HCT116 (cell line): ENCODE measurements around the gene ZFHX2. TPM values are rescaled to one million over a fixed set of nuclear protein-coding genes. Genes with fewer than 3 reads are reported as not detected.

Experiments
- ATAC-seq: fragments of 200-7000 bp; cut with Tn5 transposase; 2 replicates; pipeline ENCODE4 v1.9.1; 2020; ENCODE audit warnings: mild to moderate bottlenecking, moderate library complexity
- BruUV-seq: library from RNA; stranded (reverse); fragments of 400-500 nt; replicated peaks from 2 replicates; lab custom pipeline; 2021; lab: Mats Ljungman, UMichigan
- CTCF ChIA-PET: fragments of 300-600 bp; sonication (Branson Sonifier 250); formaldehyde crosslinking; loops from one replicate; lab custom pipeline; 2021; ENCODE audit warnings: antibody characterized with exemption; lab: Charles Lee
- POLR2A ChIA-PET: fragments of 300-600, 350-600 bp; sonication (Branson Sonifier 250); formaldehyde crosslinking; loops from one replicate; lab custom pipeline; 2021; ENCODE audit warnings: antibody characterized with exemption; lab: Charles Lee
- RAD21 ChIA-PET, 2 experiments: fragments of 300-600 bp; sonication (Branson Sonifier 250); formaldehyde crosslinking; loops; one replicate each; lab custom pipeline; 2023; ENCODE audit warnings: low total read pairs in 2 of 2; ENCODE audit not compliant: uncharacterized antibody in 2 of 2, unreplicated experiment in 2 of 2, low non-redundant PET in 1 of 2; lab: Charles Lee
- DNase-seq: peaks from one replicate; pipeline ENCODE4 v3.0.0-alpha.2; 2010; ENCODE audit warnings: low read depth, low spot score
- H2AFZ ChIP-seq: fragments of 200-600 bp; shearing (Covaris generic), sonication (generic); 2 replicates; pipeline ENCODE4 v1.6.1; 2017; ENCODE audit warnings: low read depth, mixed run types, mixed read lengths, antibody characterized with exemption, low read length; ENCODE audit not compliant: poor library complexity, severe bottlenecking
- H3K27ac ChIP-seq: 2 replicates; pipeline ENCODE4 v1.5.1; 2012; ENCODE audit warnings: low read depth, low read length
- H3K27me3 ChIP-seq: fragments of 200-600 bp; sonication (generic); 2 replicates; pipeline ENCODE4 v1.6.1; 2016; ENCODE audit warnings: mixed run types, low read length, mixed read lengths; ENCODE audit not compliant: insufficient read depth
- H3K36me3 ChIP-seq, 2 experiments: fragments of 200-500 bp in 1 of 2; fragments of 200-600 bp in 1 of 2; sonication (Bioruptor generic) in 1 of 2; sonication (generic) in 1 of 2; 2 replicates each; pipeline versions ENCODE4 v1.5.1 to v1.6.1; 2014 to 2016; ENCODE audit warnings: low read length in 2 of 2, inconsistent platforms in 1 of 2, mixed read lengths in 1 of 2, mixed run types in 1 of 2; ENCODE audit not compliant: insufficient read depth in 2 of 2, control insufficient read depth in 1 of 2
- H3K4me1 ChIP-seq, 2 experiments: fragments of 200-600 bp in 1 of 2; sonication (generic) in 1 of 2; 2 replicates each; pipeline versions ENCODE4 v1.5.1 to v1.6.1; 2012 to 2017; ENCODE audit warnings: low read length in 2 of 2, inconsistent platforms in 1 of 2, mild to moderate bottlenecking in 1 of 2, mixed read lengths in 1 of 2, mixed run types in 1 of 2, moderate library complexity in 1 of 2; ENCODE audit not compliant: insufficient read depth in 2 of 2, control insufficient read depth in 1 of 2
- H3K4me2 ChIP-seq: fragments of 200-600 bp; sonication (generic); 2 replicates; pipeline ENCODE4 v1.6.1; 2017; ENCODE audit warnings: mixed run types, low read length, mixed read lengths
- H3K4me3 ChIP-seq, 2 experiments: fragments of 200-600 bp in 1 of 2; sonication (generic) in 1 of 2; replicated peaks in 1 of 2; 2 replicates each; pipeline ENCODE4 v1.5.1; 2011 to 2016; ENCODE audit warnings: low read length in 2 of 2, control low read depth in 1 of 2, low read depth in 1 of 2, mild to moderate bottlenecking in 1 of 2, mixed read lengths in 1 of 2, mixed run types in 1 of 2
- H3K79me2 ChIP-seq: fragments of 200-600 bp; sonication (generic); 2 replicates; pipeline ENCODE4 v1.6.1; 2017; ENCODE audit warnings: mild to moderate bottlenecking, mixed run types, low read length, moderate library complexity, mixed read lengths; ENCODE audit not compliant: insufficient read depth
- H3K9ac ChIP-seq: fragments of 200-600 bp; sonication (generic); 2 replicates; pipeline ENCODE4 v1.6.1; 2016; ENCODE audit warnings: low read length, mixed read lengths
- H3K9me2 ChIP-seq: fragments of 200-600 bp; sonication (generic), shearing (Covaris generic); 2 replicates; pipeline ENCODE4 v1.6.1; 2017; ENCODE audit warnings: mixed run types, mild to moderate bottlenecking, moderate library complexity; ENCODE audit not compliant: insufficient read depth
- H3K9me3 ChIP-seq, 2 experiments: fragments of 200-500 bp in 1 of 2; fragments of 200-600 bp in 1 of 2; sonication (Bioruptor generic) in 1 of 2; sonication (generic) in 1 of 2; 2 replicates each; pipeline ENCODE4 v1.6.1; 2014 to 2017; ENCODE audit warnings: low read length in 2 of 2, mixed read lengths in 2 of 2, inconsistent platforms in 1 of 2, low read depth in 1 of 2, mild to moderate bottlenecking in 1 of 2, mixed run types in 1 of 2, moderate library complexity in 1 of 2; ENCODE audit not compliant: control insufficient read depth in 1 of 2, insufficient read depth in 1 of 2
- H4K20me1 ChIP-seq: fragments of 200-600 bp; sonication (generic), shearing (Covaris generic); 2 replicates; pipeline ENCODE4 v1.6.1; 2017; ENCODE audit warnings: mixed run types, mild to moderate bottlenecking, moderate library complexity; ENCODE audit not compliant: insufficient read depth
- ATF3 ChIP-seq: IDR thresholded peaks from 2 replicates; pipeline ENCODE4 v1.6.1; 2012
- CEBPB ChIP-seq: IDR thresholded peaks from 2 replicates; pipeline ENCODE4 v1.6.1; 2012; ENCODE audit warnings: low read depth
- CTCF ChIP-seq, 3 experiments: fragments of 200-600 bp in 1 of 3; sonication (generic) in 1 of 3; IDR thresholded peaks in 2 of 3; conservative IDR thresholded peaks in 1 of 3; 2 replicates each; pipeline ENCODE4 v1.5.1; 2012 to 2017; ENCODE audit warnings: low read depth in 2 of 3, low read length in 2 of 3, antibody characterized with exemption in 1 of 3, borderline replicate concordance in 1 of 3, control low read depth in 1 of 3, mild to moderate bottlenecking in 1 of 3, mixed read lengths in 1 of 3, mixed run types in 1 of 3, moderate library complexity in 1 of 3; ENCODE audit not compliant: insufficient read depth in 1 of 3
- ELF1 ChIP-seq: IDR thresholded peaks from 2 replicates; pipeline ENCODE4 v1.6.1; 2012; ENCODE audit warnings: low read depth, borderline replicate concordance
- FOSL1 ChIP-seq: IDR thresholded peaks from 2 replicates; pipeline ENCODE4 v1.6.1; 2012; ENCODE audit warnings: low read depth
- MAX ChIP-seq: IDR thresholded peaks from 2 replicates; pipeline ENCODE4 v1.6.1; 2012
- POLR2A ChIP-seq: IDR thresholded peaks from 2 replicates; pipeline ENCODE4 v1.7.0; 2011; ENCODE audit warnings: borderline replicate concordance; ENCODE audit not compliant: insufficient read depth, insufficient read length; ENCODE audit errors: extremely low read depth
- POLR2AphosphoS5 ChIP-seq: IDR thresholded peaks from 2 replicates; pipeline ENCODE4 v1.6.1; 2011; ENCODE audit warnings: mild to moderate bottlenecking, low read depth, low read length, moderate library complexity
- SP1 ChIP-seq: IDR thresholded peaks from 2 replicates; pipeline ENCODE4 v1.6.1; 2012; ENCODE audit warnings: low read depth
- YY1 ChIP-seq: IDR thresholded peaks from 2 replicates; pipeline ENCODE4 v1.6.1; 2011; ENCODE audit warnings: low read length, low read depth, moderate library complexity, mild to moderate bottlenecking; ENCODE audit not compliant: insufficient replicate concordance; ENCODE audit errors: extremely low read depth
- ZBTB33 ChIP-seq: IDR thresholded peaks from 2 replicates; pipeline ENCODE4 v1.6.1; 2011; ENCODE audit warnings: mild to moderate bottlenecking, low read length, moderate library complexity; ENCODE audit not compliant: insufficient replicate concordance; ENCODE audit errors: extremely low read depth
- ZFX ChIP-seq: fragments of 450-650 bp; IDR thresholded peaks from 2 replicates; pipeline ENCODE4 v1.6.1; 2017
- intact Hi-C: fragments of 100-400 bp; cut with micrococcal nuclease; formaldehyde crosslinking; loops from 2 replicates; pipeline ENCODE4 v1.10.0; 2022
- total RNA-seq: library from RNA; stranded (reverse); gene quantifications from one replicate; pipeline ENCODE4 v1.2.1, GENCODE V29; 2021; ENCODE audit not compliant: unreplicated experiment

Gene ZFHX2
- total RNA-seq, 1 experiment from 2014 or later, result 3.6 TPM

GRCh38 chr14:23568021-23568599, 16.5 kb upstream of the ZFHX2 start (continued):
- no peak for TF ChIP-seq ZBTB33

- CTCF ChIA-PET, result interaction anchor here (0.9 to 3.6 kb wide), 6 partner anchors 9 to 343 kb away, joined by 3 to 21 read pairs (median 4); no protein-coding TSS in a partner anchor
- intact Hi-C loops, result no loop called here
Observed at GRCh38 chr14:23567186-23568020, 15.8 kb upstream of the ZFHX2 start, which contains the start of gene AP1G2. TSS of gene AP1G2 (minus strand) at chr14:23567791. CDS start at chr14:23567314, 477 bp downstream.

More at GRCh38 chr14:23567186-23568020, 15.8 kb upstream of the ZFHX2 start, which contains the start of gene AP1G2:
- ATAC-seq, result peak; percentile 89
- ChIA-PET POLR2A (interaction anchor here (1.2 kb wide), 1 partner anchor 21 kb away, joined by 6 read pairs; no protein-coding TSS in a partner anchor), RAD21 (no interaction called here)
- Histone ChIP-seq H3K27ac (peak within 1 kb of the TSS; percentile 86), H3K27me3 (no peaks in the 10 kb centered on the region), H3K9ac (peak within 1 kb of the TSS; percentile 80), H3K4me1 (peaks cover 26 to 34% of the 10 kb centered on the region in 2 experiments), H3K4me3 (peak within 1 kb of the TSS; percentile 85 to 88), H4K20me1 (no peaks in the 10 kb centered on the region), H3K9me3 (no peaks in the 10 kb centered on the region), H3K4me2 (peak within 1 kb of the TSS; percentile 89), H2AFZ (no peak within 1 kb of the TSS), H3K36me3 (peaks cover 0 to 6% of the 10 kb centered on the region in 2 experiments; a peak in 2 of 4 replicates), H3K9me2 (no peaks in the 10 kb centered on the region), H3K79me2 (peaks cover 10% of the 10 kb centered on the region; the same call in 1 of the 2 replicates)
- TF ChIP-seq MAX (0 out of 2 replicates have a peak, but pooled peaks have one; percentile 54), CTCF (IDR thresholded peaks at IDR 0.05 in 2 of 3, conservative IDR thresholded peaks at IDR 0.05 in 1 of 3; ENCODE audit: borderline replicate concordance in 1 of 3, insufficient read depth in 1 of 3, low read depth in 2 of 3, low read length in 2 of 3) (no peak), POLR2A (peak; percentile 84), FOSL1 (no peak), POLR2AphosphoS5 (peak; percentile 89), YY1 (no peak), ELF1 (peak; percentile 82; the same call in 1 of the 2 replicates), CEBPB (no peak), ZBTB33 (no peak), ATF3 (no peak), SP1 (no peak), ZFX (peak; percentile 45; the same call in 1 of the 2 replicates)
- BruUV-seq, result TSS peak; percentile 69
- DNase-seq, result peak; percentile 73
